HepG2 (cell line): ENCODE results near the gene BTBD17. TPM values are rescaled to one million over a fixed set of nuclear protein-coding genes. Genes with fewer than 3 reads are reported as not detected.

Experiments
- CBX2 ChIP-seq, 2 experiments: fragments of 200-600 bp in 1 of 2; sonication (generic); formaldehyde crosslinking in 1 of 2; IDR thresholded peaks; 2 replicates each; pipeline versions ENCODE4 v1.7.0 to v1.8.1; 2018 to 2022; ENCODE audit warnings: low read depth in 2 of 2, low read length in 1 of 2, mild to moderate bottlenecking in 1 of 2, missing genetic modification reagents in 1 of 2
- GATAD1 ChIP-seq: IDR thresholded peaks from 2 replicates; pipeline ENCODE4 v1.6.1; 2016; ENCODE audit warnings: missing genetic modification reagents, missing compliant biosample characterization
- HDAC2 ChIP-seq: sonication (generic); formaldehyde crosslinking; IDR thresholded peaks from 2 replicates; pipeline ENCODE4 v1.4.0; 2020; ENCODE audit warnings: missing genetic modification reagents
- HOXA9 ChIP-seq: sonication (generic); formaldehyde crosslinking; IDR thresholded peaks from 2 replicates; pipeline ENCODE4 v1.8.1; 2022; ENCODE audit warnings: missing genetic modification reagents, mild to moderate bottlenecking, moderate library complexity, borderline replicate concordance
- KDM4B ChIP-seq: sonication (generic); formaldehyde crosslinking; IDR thresholded peaks from 2 replicates; pipeline ENCODE4 v1.4.0; 2020; ENCODE audit warnings: missing genetic modification reagents
- NR3C1 ChIP-seq: sonication (generic); formaldehyde crosslinking; IDR thresholded peaks from 2 replicates; pipeline ENCODE4 v1.4.0; 2020; ENCODE audit warnings: missing genetic modification reagents
- POLR2AphosphoS2 ChIP-seq: IDR thresholded peaks from 2 replicates; pipeline ENCODE4 v1.6.1; 2011; ENCODE audit warnings: low read depth, low read length, improper control_type of control experiment
- TBL1XR1 ChIP-seq: fragments of 150-350 bp; IDR thresholded peaks from 2 replicates; pipeline ENCODE4 v1.6.1; 2014; ENCODE audit warnings: borderline replicate concordance, low read length; ENCODE audit not compliant: partially characterized antibody
- ZFP36 ChIP-seq: fragments of 150-350 bp; IDR thresholded peaks from 2 replicates; pipeline ENCODE4 v1.6.1; 2018; ENCODE audit warnings: borderline replicate concordance, low read length, low read depth; ENCODE audit not compliant: partially characterized antibody
- ZNF180 ChIP-seq: sonication (generic); formaldehyde crosslinking; IDR thresholded peaks from 2 replicates; pipeline ENCODE4 v1.4.0; 2020; ENCODE audit warnings: low read depth, missing genetic modification reagents, borderline replicate concordance
- ZNF598 ChIP-seq: sonication (generic); formaldehyde crosslinking; IDR thresholded peaks from 2 replicates; pipeline ENCODE4 v1.5.1; 2020; ENCODE audit warnings: mild to moderate bottlenecking, missing genetic modification reagents, borderline replicate concordance
- polyA plus RNA-seq, 8 experiments: library from polyadenylated mRNA; depleted of rRNA in 3 of 8; stranded (reverse) in 7 of 8; unstranded in 1 of 8; fragments of >200 nt; fragmentation: Illumina TruSeq in 4 of 8; extraction: Trizol in 4 of 8; gene quantifications; 2 replicates each; pipeline versions ENCODE4 v1.2.1 to v1.2.3, GENCODE V29; 2011 to 2016; ENCODE audit warnings: low read depth in 4 of 8, missing spikeins in 1 of 8, mixed read lengths in 1 of 8; ENCODE audit not compliant: insufficient read depth in 1 of 8
- total RNA-seq, 5 experiments: library from RNA; depleted of rRNA; stranded (reverse); fragments of >200 nt; fragmentation: Illumina TruSeq; extraction: Trizol; gene quantifications; 2 replicates each; pipeline ENCODE4 v1.2.3, GENCODE V29; 2016; ENCODE audit warnings: low read depth in 1 of 5
- TF ChIP-seq, protein P1 (sequence below): sonication (generic); formaldehyde crosslinking; IDR thresholded peaks from 2 replicates; pipeline ENCODE4 v1.4.0; 2020; ENCODE audit warnings: missing genetic modification reagents, borderline replicate concordance
- TF ChIP-seq, protein P2 (sequence below): fragments of 450-650 bp; IDR thresholded peaks from 2 replicates; pipeline ENCODE4 v1.6.1; 2017; ENCODE audit warnings: mild to moderate bottlenecking
- TF ChIP-seq, protein P3 (sequence below): sonication (generic); formaldehyde crosslinking; IDR thresholded peaks from 2 replicates; pipeline ENCODE4 v1.4.0; 2020; ENCODE audit warnings: missing genetic modification reagents
- TF ChIP-seq, protein P4 (sequence below): sonication (generic); formaldehyde crosslinking; IDR thresholded peaks from 2 replicates; pipeline ENCODE4 v1.4.0; 2020; ENCODE audit warnings: missing genetic modification reagents
- TF ChIP-seq, protein P5 (sequence below): sonication (generic); formaldehyde crosslinking; IDR thresholded peaks from 2 replicates; pipeline ENCODE4 v1.4.0; 2020; ENCODE audit warnings: mild to moderate bottlenecking, missing genetic modification reagents, borderline replicate concordance

BTBD17 gene
- total and polyA plus RNA-seq, 2 of the 13 experiments (the other 11 are each of a cell fraction or from before 2014, with no cell fraction given) = not detected

DNA sequence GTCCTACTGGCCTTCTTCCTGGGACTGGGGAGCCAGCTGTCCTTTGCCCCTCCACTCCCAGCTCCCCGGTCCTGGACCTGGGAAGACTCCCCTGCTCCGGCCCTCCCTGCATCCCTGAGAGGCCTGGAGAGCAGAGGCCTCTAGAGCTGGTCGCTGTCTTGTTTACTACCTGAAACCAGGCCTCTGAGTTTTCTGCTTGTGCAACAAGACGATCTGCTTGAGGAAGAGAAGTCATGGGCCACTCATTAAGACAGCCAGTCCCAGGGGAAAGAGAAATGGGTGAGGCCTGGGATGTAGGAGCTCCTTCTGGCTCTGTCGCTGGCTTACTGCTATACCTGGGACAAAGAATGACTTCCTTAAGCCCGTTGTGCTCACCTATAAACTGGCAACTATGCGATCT lies 40.4 kb upstream of the BTBD17 start (continued):
- no peak for TF ChIP-seq CBX2 (IDR thresholded peaks at IDR 0.05; ENCODE audit: low read depth, low read length)
- TF ChIP-seq CBX2 (CRISPR knock-in tag; IDR thresholded peaks at IDR 0.05; ENCODE audit: low read depth) = no peak
- TF ChIP-seq, protein P1, sequence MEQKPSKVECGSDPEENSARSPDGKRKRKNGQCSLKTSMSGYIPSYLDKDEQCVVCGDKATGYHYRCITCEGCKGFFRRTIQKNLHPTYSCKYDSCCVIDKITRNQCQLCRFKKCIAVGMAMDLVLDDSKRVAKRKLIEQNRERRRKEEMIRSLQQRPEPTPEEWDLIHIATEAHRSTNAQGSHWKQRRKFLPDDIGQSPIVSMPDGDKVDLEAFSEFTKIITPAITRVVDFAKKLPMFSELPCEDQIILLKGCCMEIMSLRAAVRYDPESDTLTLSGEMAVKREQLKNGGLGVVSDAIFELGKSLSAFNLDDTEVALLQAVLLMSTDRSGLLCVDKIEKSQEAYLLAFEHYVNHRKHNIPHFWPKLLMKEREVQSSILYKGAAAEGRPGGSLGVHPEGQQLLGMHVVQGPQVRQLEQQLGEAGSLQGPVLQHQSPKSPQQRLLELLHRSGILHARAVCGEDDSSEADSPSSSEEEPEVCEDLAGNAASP (CRISPR knock-in tag) = no peak
- TF ChIP-seq, protein P2, sequence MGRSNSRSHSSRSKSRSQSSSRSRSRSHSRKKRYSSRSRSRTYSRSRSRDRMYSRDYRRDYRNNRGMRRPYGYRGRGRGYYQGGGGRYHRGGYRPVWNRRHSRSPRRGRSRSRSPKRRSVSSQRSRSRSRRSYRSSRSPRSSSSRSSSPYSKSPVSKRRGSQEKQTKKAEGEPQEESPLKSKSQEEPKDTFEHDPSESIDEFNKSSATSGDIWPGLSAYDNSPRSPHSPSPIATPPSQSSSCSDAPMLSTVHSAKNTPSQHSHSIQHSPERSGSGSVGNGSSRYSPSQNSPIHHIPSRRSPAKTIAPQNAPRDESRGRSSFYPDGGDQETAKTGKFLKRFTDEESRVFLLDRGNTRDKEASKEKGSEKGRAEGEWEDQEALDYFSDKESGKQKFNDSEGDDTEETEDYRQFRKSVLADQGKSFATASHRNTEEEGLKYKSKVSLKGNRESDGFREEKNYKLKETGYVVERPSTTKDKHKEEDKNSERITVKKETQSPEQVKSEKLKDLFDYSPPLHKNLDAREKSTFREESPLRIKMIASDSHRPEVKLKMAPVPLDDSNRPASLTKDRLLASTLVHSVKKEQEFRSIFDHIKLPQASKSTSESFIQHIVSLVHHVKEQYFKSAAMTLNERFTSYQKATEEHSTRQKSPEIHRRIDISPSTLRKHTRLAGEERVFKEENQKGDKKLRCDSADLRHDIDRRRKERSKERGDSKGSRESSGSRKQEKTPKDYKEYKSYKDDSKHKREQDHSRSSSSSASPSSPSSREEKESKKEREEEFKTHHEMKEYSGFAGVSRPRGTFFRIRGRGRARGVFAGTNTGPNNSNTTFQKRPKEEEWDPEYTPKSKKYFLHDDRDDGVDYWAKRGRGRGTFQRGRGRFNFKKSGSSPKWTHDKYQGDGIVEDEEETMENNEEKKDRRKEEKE = no peak
- TF ChIP-seq, protein P3, sequence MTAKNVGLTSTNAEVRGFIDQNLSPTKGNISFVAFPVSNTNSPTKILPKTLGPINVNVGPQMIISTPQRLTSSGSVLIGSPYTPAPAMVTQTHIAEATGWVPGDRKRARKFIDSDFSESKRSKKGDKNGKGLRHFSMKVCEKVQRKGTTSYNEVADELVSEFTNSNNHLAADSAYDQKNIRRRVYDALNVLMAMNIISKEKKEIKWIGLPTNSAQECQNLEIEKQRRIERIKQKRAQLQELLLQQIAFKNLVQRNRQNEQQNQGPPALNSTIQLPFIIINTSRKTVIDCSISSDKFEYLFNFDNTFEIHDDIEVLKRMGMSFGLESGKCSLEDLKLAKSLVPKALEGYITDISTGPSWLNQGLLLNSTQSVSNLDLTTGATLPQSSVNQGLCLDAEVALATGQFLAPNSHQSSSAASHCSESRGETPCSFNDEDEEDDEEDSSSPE (CRISPR knock-in tag) = no peak
- TF ChIP-seq, protein P4, sequence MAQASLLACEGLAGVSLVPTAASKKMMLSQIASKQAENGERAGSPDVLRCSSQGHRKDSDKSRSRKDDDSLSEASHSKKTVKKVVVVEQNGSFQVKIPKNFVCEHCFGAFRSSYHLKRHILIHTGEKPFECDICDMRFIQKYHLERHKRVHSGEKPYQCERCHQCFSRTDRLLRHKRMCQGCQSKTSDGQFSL = no peak
- no peak for TF ChIP-seq TBL1XR1
- no peak for TF ChIP-seq ZFP36
- TF ChIP-seq GATAD1 (CRISPR knock-in tag) = no peak
- no peak for TF ChIP-seq KDM4B (CRISPR knock-in tag)
- TF ChIP-seq ZNF180 (CRISPR knock-in tag) = no peak
- TF ChIP-seq HOXA9 (CRISPR knock-in tag) = no peak
- TF ChIP-seq POLR2AphosphoS2 = no peak
- TF ChIP-seq NR3C1 (CRISPR knock-in tag) = no peak
- TF ChIP-seq, protein P5, sequence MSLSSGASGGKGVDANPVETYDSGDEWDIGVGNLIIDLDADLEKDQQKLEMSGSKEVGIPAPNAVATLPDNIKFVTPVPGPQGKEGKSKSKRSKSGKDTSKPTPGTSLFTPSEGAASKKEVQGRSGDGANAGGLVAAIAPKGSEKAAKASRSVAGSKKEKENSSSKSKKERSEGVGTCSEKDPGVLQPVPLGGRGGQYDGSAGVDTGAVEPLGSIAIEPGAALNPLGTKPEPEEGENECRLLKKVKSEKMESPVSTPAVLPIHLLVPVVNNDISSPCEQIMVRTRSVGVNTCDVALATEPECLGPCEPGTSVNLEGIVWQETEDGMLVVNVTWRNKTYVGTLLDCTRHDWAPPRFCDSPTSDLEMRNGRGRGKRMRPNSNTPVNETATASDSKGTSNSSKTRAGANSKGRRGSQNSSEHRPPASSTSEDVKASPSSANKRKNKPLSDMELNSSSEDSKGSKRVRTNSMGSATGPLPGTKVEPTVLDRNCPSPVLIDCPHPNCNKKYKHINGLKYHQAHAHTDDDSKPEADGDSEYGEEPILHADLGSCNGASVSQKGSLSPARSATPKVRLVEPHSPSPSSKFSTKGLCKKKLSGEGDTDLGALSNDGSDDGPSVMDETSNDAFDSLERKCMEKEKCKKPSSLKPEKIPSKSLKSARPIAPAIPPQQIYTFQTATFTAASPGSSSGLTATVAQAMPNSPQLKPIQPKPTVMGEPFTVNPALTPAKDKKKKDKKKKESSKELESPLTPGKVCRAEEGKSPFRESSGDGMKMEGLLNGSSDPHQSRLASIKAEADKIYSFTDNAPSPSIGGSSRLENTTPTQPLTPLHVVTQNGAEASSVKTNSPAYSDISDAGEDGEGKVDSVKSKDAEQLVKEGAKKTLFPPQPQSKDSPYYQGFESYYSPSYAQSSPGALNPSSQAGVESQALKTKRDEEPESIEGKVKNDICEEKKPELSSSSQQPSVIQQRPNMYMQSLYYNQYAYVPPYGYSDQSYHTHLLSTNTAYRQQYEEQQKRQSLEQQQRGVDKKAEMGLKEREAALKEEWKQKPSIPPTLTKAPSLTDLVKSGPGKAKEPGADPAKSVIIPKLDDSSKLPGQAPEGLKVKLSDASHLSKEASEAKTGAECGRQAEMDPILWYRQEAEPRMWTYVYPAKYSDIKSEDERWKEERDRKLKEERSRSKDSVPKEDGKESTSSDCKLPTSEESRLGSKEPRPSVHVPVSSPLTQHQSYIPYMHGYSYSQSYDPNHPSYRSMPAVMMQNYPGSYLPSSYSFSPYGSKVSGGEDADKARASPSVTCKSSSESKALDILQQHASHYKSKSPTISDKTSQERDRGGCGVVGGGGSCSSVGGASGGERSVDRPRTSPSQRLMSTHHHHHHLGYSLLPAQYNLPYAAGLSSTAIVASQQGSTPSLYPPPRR (CRISPR knock-in tag) = no peak
- no peak for TF ChIP-seq ZNF598
- TF ChIP-seq HDAC2 (CRISPR knock-in tag) = no peak
